HG02970 (cell line): ENCODE measurements around the gene FOXF1.

Experiments used
- ATAC-seq: cut with Tn5 transposase; IDR thresholded peaks from one replicate; pipeline ENCODE4 v1.9.1; 2021; ENCODE audit warnings: mild to moderate bottlenecking, moderate library complexity, moderate number of reproducible peaks; ENCODE audit not compliant: unreplicated experiment, low FRiP score

The FOXF1 gene

GRCh38 chr16:86510465-86511261 lies at the start of gene FOXF1:
Gene FOXF1, plus strand, starts transcription at chr16:86510527. Its CDS starts 43 bp downstream, at chr16:86510570.
- no peak for ATAC-seq

GRCh38 chr16:86461037-86461436 lies 49.3 kb upstream of the FOXF1 start:
- ATAC-seq: no peak

GRCh38 chr16:86462334-86463084 lies 47.8 kb upstream of the FOXF1 start:
- ATAC-seq: no peak

DNA sequence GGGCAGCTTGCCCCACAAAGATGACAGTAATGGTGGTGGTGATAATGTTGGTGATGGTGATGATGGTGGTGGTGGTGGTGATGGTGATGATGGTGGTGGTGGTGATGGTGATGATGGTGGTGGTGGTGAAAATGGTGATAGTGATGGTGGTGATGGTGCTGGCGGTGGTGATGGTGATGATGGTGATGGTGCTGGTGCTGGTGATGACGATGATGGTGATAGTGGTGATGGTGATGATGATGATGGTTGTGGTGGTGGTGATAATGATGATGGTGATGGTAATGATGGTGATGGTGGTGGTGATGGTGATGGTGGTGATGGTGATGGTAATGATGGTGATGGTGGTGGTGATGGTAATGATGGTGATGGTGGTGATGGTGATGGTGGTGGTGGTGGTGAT lies 46.3 kb upstream of the FOXF1 start:
- no peak for ATAC-seq

- ATAC-seq: no peak
These were observed 44.9 kb upstream of the FOXF1 start for GRCh38 chr16:86465434-86465833.

- no peak for ATAC-seq
These were observed 43.5 kb upstream of the FOXF1 start for GRCh38 chr16:86466696-86467406.

- ATAC-seq: no peak
These were observed 42.8 kb upstream of the FOXF1 start for GRCh38 chr16:86467490-86467889.

DNA sequence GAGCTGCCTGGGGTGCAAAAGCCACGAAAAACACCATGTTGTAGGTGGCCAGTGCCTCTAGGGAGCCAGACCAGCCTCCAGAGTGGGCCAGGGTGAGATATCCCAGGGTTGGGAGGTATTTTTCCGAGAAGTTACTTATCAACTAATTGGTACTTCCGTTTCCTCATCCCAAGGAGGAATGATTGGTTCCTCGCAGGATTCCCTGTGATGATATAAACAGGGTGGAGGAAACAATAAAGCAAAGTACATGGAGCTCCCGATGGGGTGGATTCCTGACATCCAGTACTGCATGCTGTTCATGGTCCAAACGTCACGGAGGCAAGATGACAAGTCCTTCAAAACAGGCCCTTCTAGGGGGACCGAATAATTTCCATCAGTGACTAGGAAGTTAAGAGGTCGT lies 39.4 kb upstream of the FOXF1 start:
- ATAC-seq: no peak

DNA sequence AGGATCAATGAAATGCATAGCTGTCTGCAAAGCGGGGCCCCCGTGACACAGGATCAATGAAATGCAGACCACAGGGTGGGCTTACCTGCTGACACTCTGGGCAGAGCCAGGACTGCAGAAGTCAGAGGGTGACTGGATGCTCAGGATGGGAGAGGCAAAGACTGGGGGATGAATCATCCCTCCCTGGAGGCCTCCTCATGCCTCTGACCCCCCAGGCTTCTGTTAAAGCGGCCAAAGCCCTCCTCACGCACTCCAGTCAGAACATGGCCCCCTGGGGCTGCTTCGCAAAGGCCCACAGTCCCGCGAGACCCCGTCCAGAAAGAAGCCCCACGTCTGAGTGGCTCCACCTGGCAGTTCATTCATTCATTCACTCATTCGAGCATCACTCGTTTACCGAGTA lies 38.4 kb upstream of the FOXF1 start:
- no peak for ATAC-seq

GRCh38 chr16:86472366-86472765 lies 38.0 kb upstream of the FOXF1 start:
- no peak for ATAC-seq

GRCh38 chr16:86476956-86477534 lies 33.3 kb upstream of the FOXF1 start:
- no peak for ATAC-seq

DNA sequence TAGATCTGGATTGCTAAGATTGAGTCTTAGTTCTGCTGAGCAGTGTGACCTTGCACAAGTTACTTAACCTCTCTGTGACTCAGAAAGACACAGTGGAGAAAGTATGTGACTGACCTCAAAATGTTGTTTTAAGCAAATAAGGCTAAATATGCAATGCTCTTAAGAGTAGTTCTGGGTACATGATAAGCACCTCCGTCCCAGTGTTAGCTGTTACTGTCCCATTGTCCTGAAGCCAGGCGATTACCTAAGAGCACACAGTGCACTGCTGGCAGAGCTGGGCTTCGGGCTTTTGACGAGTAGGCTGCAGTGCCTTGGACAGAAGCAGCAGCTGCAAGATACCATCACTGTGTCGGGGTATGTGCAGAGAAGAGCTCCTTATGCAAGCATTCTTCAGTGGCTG lies 32.7 kb upstream of the FOXF1 start:
- ATAC-seq: no peak

- no peak for ATAC-seq
These were observed 31.5 kb upstream of the FOXF1 start for GRCh38 chr16:86478779-86479178.

GRCh38 chr16:86479419-86479818 lies 30.9 kb upstream of the FOXF1 start:
- no peak for ATAC-seq

GRCh38 chr16:86480444-86480843 lies 29.9 kb upstream of the FOXF1 start:
- ATAC-seq: no peak

DNA sequence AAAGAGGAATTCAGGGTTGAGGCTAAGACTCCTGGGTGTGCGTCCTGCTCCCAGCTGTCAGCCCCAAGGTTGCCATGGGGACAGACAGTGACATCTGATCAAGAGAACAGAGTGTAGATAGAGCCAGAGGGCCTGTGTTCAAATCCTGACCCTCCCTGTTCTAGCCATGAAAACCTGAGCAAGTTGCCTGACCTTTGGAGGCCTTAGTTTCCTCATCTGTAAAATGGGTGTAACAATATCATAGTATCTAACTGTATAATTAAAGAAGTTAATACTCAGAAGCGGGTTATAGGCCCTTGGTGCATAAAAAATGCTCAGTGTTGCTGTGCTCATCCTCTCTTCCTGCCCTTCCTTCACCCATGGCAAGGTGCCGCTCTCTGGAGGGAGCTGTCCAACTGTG lies 28.7 kb upstream of the FOXF1 start:
- ATAC-seq: no peak

- no peak for ATAC-seq
These were observed 26.1 kb upstream of the FOXF1 start for GRCh38 chr16:86484240-86484639.

DNA sequence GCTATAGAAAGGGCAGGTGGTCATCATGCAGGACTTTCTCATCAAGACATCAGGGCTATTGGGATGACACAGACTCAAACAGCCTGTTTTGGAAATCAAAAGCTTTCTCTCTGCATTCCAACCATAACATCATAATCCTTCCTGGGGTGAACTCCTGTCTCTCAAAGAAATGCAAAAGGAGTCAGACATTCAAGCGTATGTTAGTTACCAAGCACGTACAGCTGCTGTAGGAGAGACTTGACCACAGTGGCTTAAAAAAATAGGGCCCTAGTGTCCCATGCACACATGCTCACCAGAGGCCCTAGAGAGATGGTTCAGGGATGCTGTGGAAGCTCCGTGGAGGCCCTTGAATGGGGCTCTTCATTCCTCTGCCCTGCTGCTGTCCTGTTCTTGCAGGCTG lies 24.6 kb upstream of the FOXF1 start:
- no peak for ATAC-seq

GRCh38 chr16:86490859-86491639 lies 19.3 kb upstream of the FOXF1 start:
- no peak for ATAC-seq

GRCh38 chr16:86491640-86492023 lies 18.7 kb upstream of the FOXF1 start:
- no peak for ATAC-seq
